ENCODE data around the gene SLC25A39. TPM values are rescaled to one million over a fixed set of nuclear protein-coding genes. Genes with fewer than 3 reads are reported as not detected.
A peak's percentile ranks its signal among the peaks of the same experiment; 100 is the strongest.

The SLC25A39 gene
- total RNA-seq, 1 donor from 2014 or later = 104 TPM

GRCh38 chr17:44356241-44356640 lies 31.6 kb upstream of the SLC25A39 start:
- Mint-ChIP-seq H3K4me1 (ENCODE audit: low read depth, unreplicated experiment) (peaks cover 31% of the 10 kb centered on the region), H3K27ac (ENCODE audit: unreplicated experiment) (no peak overlapping the region), H3K4me3 (ENCODE audit: unreplicated experiment) (no peak overlapping the region), H3K36me3 (ENCODE audit: unreplicated experiment) (no peaks in the 10 kb centered on the region), H3K27me3 (ENCODE audit: unreplicated experiment) (peaks cover 14% of the 10 kb centered on the region), H3K9me3 (ENCODE audit: unreplicated experiment) (peaks cover 11% of the 10 kb centered on the region)
- no peak for DNase-seq
- TF ChIP-seq, protein P1, sequence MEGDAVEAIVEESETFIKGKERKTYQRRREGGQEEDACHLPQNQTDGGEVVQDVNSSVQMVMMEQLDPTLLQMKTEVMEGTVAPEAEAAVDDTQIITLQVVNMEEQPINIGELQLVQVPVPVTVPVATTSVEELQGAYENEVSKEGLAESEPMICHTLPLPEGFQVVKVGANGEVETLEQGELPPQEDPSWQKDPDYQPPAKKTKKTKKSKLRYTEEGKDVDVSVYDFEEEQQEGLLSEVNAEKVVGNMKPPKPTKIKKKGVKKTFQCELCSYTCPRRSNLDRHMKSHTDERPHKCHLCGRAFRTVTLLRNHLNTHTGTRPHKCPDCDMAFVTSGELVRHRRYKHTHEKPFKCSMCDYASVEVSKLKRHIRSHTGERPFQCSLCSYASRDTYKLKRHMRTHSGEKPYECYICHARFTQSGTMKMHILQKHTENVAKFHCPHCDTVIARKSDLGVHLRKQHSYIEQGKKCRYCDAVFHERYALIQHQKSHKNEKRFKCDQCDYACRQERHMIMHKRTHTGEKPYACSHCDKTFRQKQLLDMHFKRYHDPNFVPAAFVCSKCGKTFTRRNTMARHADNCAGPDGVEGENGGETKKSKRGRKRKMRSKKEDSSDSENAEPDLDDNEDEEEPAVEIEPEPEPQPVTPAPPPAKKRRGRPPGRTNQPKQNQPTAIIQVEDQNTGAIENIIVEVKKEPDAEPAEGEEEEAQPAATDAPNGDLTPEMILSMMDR (IDR thresholded peaks at IDR 0.05; ENCODE audit: partially characterized antibody, unreplicated experiment) = no peak

DNA sequence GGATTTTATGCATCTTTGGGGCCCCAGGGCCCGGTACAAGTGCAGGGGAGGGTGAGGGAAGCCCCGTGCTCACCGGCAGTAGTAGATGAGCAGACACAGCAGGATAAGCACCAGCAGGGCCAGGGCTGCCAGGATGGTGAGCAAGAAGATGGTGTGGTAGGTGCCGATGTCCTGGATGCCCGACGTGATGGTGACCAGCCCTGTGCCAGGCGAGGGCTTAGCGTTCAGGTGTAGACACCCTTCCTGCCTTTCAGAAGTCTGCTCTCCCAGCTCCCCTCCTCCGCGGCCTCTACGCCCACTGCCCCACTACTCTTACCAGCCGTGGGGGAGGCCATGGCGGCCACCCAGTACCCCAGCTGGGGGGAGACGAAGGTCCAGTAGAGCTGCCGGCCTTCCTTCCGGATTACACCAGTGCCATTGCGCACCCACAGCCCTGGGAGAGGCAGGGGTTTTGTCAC lies 31.0 kb upstream of the SLC25A39 start:
- Mint-ChIP-seq H3K36me3 (ENCODE audit: unreplicated experiment) (no peaks in the 10 kb centered on the region), H3K4me3 (ENCODE audit: unreplicated experiment) (no peak overlapping the region), H3K27me3 (ENCODE audit: unreplicated experiment) (peaks cover 14% of the 10 kb centered on the region), H3K27ac (ENCODE audit: unreplicated experiment) (peak overlapping the region; percentile 64), H3K9me3 (ENCODE audit: unreplicated experiment) (peaks cover 11% of the 10 kb centered on the region), H3K4me1 (ENCODE audit: low read depth, unreplicated experiment) (peaks cover 25% of the 10 kb centered on the region)
- TF ChIP-seq, protein P1 (IDR thresholded peaks at IDR 0.05; ENCODE audit: partially characterized antibody, unreplicated experiment) = no peak
- DNase-seq = no peak

- peaks cover 14% of the 10 kb centered on the region for H3K27me3 Mint-ChIP-seq (ENCODE audit: unreplicated experiment)
- H3K27ac Mint-ChIP-seq (ENCODE audit: unreplicated experiment) = peak overlapping the region; percentile 64
- DNase-seq = peak; percentile 95
- peak overlapping the region; percentile 46 for H3K4me3 Mint-ChIP-seq (ENCODE audit: unreplicated experiment)
- H3K4me1 Mint-ChIP-seq (ENCODE audit: low read depth, unreplicated experiment) = peaks cover 18% of the 10 kb centered on the region
- TF ChIP-seq, protein P1 (IDR thresholded peaks at IDR 0.05; ENCODE audit: partially characterized antibody, unreplicated experiment) = peak; percentile 92
- H3K36me3 Mint-ChIP-seq (ENCODE audit: unreplicated experiment) = no peaks in the 10 kb centered on the region
- H3K9me3 Mint-ChIP-seq (ENCODE audit: unreplicated experiment) = peaks cover 11% of the 10 kb centered on the region
Observed at GRCh38 chr17:44354582-44355561, 30.2 kb upstream of the SLC25A39 start.

DNA sequence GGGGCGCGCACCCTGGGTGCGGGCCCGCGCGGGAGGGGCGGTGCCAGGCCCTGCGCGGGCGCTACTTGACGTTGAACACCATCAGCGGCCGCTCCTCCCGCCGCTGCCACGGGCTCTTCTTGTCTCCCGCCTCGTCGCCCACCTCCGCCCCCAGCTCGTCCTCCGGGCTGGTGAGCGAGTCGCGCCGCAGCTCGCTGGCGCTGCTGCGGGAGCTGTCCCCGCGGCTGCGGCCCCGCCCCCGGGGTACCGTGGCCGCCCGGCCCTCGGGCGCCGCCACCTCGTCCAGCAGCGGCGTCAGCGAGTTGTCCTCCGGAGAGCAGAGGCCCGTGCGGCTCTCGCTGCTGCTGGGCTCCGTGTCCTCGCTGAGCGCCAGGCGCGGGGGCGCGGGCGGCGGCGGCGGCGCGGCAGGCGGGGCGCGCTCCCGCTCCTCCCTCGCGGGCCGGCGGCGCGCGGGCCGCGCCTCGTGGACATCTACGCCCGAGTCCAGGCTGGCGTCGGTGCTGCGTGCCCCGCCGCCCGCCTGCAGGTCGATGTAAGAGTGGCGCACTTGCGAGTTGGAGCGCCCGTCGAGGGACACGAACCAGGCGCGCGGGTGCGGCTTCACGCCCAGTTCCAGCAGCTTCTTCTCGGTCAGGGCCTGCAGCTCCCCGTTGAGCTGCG lies 29.2 kb upstream of the SLC25A39 start:
- Mint-ChIP-seq H3K36me3 (ENCODE audit: unreplicated experiment) (no peaks in the 10 kb centered on the region), H3K27me3 (ENCODE audit: unreplicated experiment) (peaks cover 12% of the 10 kb centered on the region), H3K4me1 (ENCODE audit: low read depth, unreplicated experiment) (peaks cover 14% of the 10 kb centered on the region), H3K27ac (ENCODE audit: unreplicated experiment) (no peak overlapping the region), H3K9me3 (ENCODE audit: unreplicated experiment) (peaks cover 9% of the 10 kb centered on the region), H3K4me3 (ENCODE audit: unreplicated experiment) (no peak overlapping the region)
- DNase-seq = peak; percentile 60
- TF ChIP-seq, protein P1 (IDR thresholded peaks at IDR 0.05; ENCODE audit: partially characterized antibody, unreplicated experiment) = no peak

Data from glutamatergic neuron (in vitro differentiated cells).